MM.1S (cell line): Measurements from ENCODE around the gene NCAPD3.

Source experiments
- DNase-seq: peaks from one replicate; pipeline ENCODE4 v3.0.0-alpha.2; 2015
- H2AFZ ChIP-seq: fragments of 300-600 bp; sonication (generic); 2 replicates; pipeline ENCODE4 v1.6.0; 2016; ENCODE audit warnings: antibody characterized with exemption, low read length
- H3F3A ChIP-seq: fragments of 300-600 bp; sonication (generic); 2 replicates; pipeline ENCODE4 v1.6.1; 2016; ENCODE audit warnings: mild to moderate bottlenecking, antibody characterized with exemption, low read length, moderate library complexity, mixed read lengths; ENCODE audit not compliant: insufficient read depth
- H3K27ac ChIP-seq: fragments of 300-600 bp; sonication (generic); 2 replicates; pipeline ENCODE4 v1.5.1; 2016; ENCODE audit warnings: mild to moderate bottlenecking, low read length
- H3K27me3 ChIP-seq: fragments of 300-600 bp; sonication (generic); replicated peaks from 2 replicates; pipeline ENCODE4 v1.6.0; 2016; ENCODE audit warnings: low read length; ENCODE audit not compliant: insufficient read depth
- H3K36me3 ChIP-seq: fragments of 300-600 bp; sonication (generic); replicated peaks from 2 replicates; pipeline ENCODE4 v1.6.1; 2016; ENCODE audit warnings: mild to moderate bottlenecking, low read length, mixed read lengths; ENCODE audit not compliant: insufficient read depth
- H3K4me1 ChIP-seq: fragments of 300-600 bp; sonication (generic); 2 replicates; pipeline ENCODE4 v1.6.1; 2016; ENCODE audit warnings: low read length, mixed read lengths
- H3K4me2 ChIP-seq: fragments of 300-600 bp; sonication (generic); 2 replicates; pipeline ENCODE4 v1.6.0; 2016; ENCODE audit warnings: low read depth, low read length
- H3K4me3 ChIP-seq: fragments of 300-600 bp; sonication (generic); 2 replicates; pipeline ENCODE4 v1.5.1; 2016; ENCODE audit warnings: low read length, mixed read lengths
- H3K79me2 ChIP-seq: fragments of 300-600 bp; sonication (generic); 2 replicates; pipeline ENCODE4 v1.6.1; 2016; ENCODE audit warnings: mixed run types, low read length, mixed read lengths
- H3K9ac ChIP-seq: fragments of 300-600 bp; sonication (generic); 2 replicates; pipeline ENCODE4 v1.6.1; 2016; ENCODE audit warnings: low read length, mixed read lengths
- H3K9me2 ChIP-seq: fragments of 300-600 bp; sonication (generic); replicated peaks from 2 replicates; pipeline ENCODE4 v1.6.1; 2016; ENCODE audit warnings: mild to moderate bottlenecking, low read length, mixed read lengths; ENCODE audit not compliant: insufficient read depth
- H3K9me3 ChIP-seq: fragments of 300-600 bp; sonication (generic); replicated peaks from 2 replicates; pipeline ENCODE4 v1.6.1; 2016; ENCODE audit warnings: mild to moderate bottlenecking, low read length, mixed read lengths; ENCODE audit not compliant: insufficient read depth
- H4K20me1 ChIP-seq: fragments of 300-600 bp; sonication (generic); 2 replicates; pipeline ENCODE4 v1.6.1; 2016; ENCODE audit warnings: mild to moderate bottlenecking, low read length, moderate library complexity, mixed read lengths; ENCODE audit not compliant: insufficient read depth
- CTCF ChIP-seq: fragments of 300-600 bp; sonication (generic); IDR thresholded peaks from 2 replicates; pipeline ENCODE4 v1.5.1; 2016; ENCODE audit warnings: antibody characterized with exemption, low read length, mixed read lengths
- EZH2 ChIP-seq: fragments of 300-600 bp; sonication (generic); optimal IDR thresholded peaks from 2 replicates; pipeline ENCODE3; 2017; ENCODE audit warnings: low read depth, mild to moderate bottlenecking, antibody characterized with exemption, low read length, mixed read lengths
- EZH2phosphoT487 ChIP-seq: fragments of 300-600 bp; sonication (generic); IDR thresholded peaks from 2 replicates; pipeline ENCODE4 v1.6.1; 2018; ENCODE audit warnings: antibody characterized with exemption, low read length

NCAPD3 gene

GRCh38 chr11:134139303-134139872 lies 84.4 kb downstream of the NCAPD3 start:
- Histone ChIP-seq H3K4me2 (peak overlapping the region; percentile 22; the same call in 1 of the 2 replicates), H3F3A (no peaks in the 10 kb centered on the region), H3K4me1 (no peaks in the 10 kb centered on the region), H3K79me2 (no peaks in the 10 kb centered on the region), H3K9me2 (no peaks in the 10 kb centered on the region), H2AFZ (no peak overlapping the region), H3K27me3 (no peaks in the 10 kb centered on the region), H3K4me3 (no peak overlapping the region), H3K9ac (no peak overlapping the region), H3K27ac (no peak overlapping the region), H3K36me3 (no peaks in the 10 kb centered on the region), H3K9me3 (no peaks in the 10 kb centered on the region), H4K20me1 (no peaks in the 10 kb centered on the region)
- DNase-seq = no peak
- TF ChIP-seq CTCF = no peak
- TF ChIP-seq EZH2 = no peak
- no peak for TF ChIP-seq EZH2phosphoT487

- H3K9me2 ChIP-seq = no peaks in the 10 kb centered on the region
- no peaks in the 10 kb centered on the region for H3F3A ChIP-seq
- no peaks in the 10 kb centered on the region for H3K9me3 ChIP-seq
- H3K36me3 ChIP-seq = no peaks in the 10 kb centered on the region
- H3K27ac ChIP-seq = no peak overlapping the region
- no peak overlapping the region for H2AFZ ChIP-seq
- no peak overlapping the region for H3K4me3 ChIP-seq
- no peaks in the 10 kb centered on the region for H3K79me2 ChIP-seq
- no peak overlapping the region for H3K4me2 ChIP-seq
- H3K9ac ChIP-seq = no peak overlapping the region
- H3K4me1 ChIP-seq = no peaks in the 10 kb centered on the region
- TF ChIP-seq CTCF (no peak), EZH2phosphoT487 (no peak)
- no peak for DNase-seq
- no peaks in the 10 kb centered on the region for H3K27me3 ChIP-seq
- no peaks in the 10 kb centered on the region for H4K20me1 ChIP-seq
Observed at GRCh38 chr11:134138376-134138775, 85.4 kb downstream of the NCAPD3 start.

- Histone ChIP-seq H3K4me3 (no peak overlapping the region), H3K36me3 (no peaks in the 10 kb centered on the region), H3F3A (no peaks in the 10 kb centered on the region), H3K27me3 (no peaks in the 10 kb centered on the region), H3K27ac (no peak overlapping the region), H3K4me2 (no peak overlapping the region), H3K4me1 (no peaks in the 10 kb centered on the region), H4K20me1 (no peaks in the 10 kb centered on the region), H3K79me2 (no peaks in the 10 kb centered on the region), H3K9me3 (no peaks in the 10 kb centered on the region), H3K9me2 (no peaks in the 10 kb centered on the region), H3K9ac (no peak overlapping the region), H2AFZ (no peak overlapping the region)
- no peak for DNase-seq
- TF ChIP-seq EZH2phosphoT487 = no peak
- TF ChIP-seq CTCF = no peak
- TF ChIP-seq EZH2 = no peak
Observed at GRCh38 chr11:134134167-134134566, 89.6 kb downstream of the NCAPD3 start.
